ENCODE results near the gene SPINDOC.
"Not testable (repeated sequence)": the region's sequence is repeated elsewhere in the genome, so short reads cannot be mapped to it uniquely, and the experiment has no call there.

SPINDOC gene

GRCh38 chr11:63791495-63792167 lies 21.6 kb upstream of the SPINDOC start:
- DNase-seq = no peak

GRCh38 chr11:63793161-63793560 lies 20.1 kb upstream of the SPINDOC start:
- DNase-seq = no peak

GRCh38 chr11:63795066-63795465 lies 18.2 kb upstream of the SPINDOC start:
- DNase-seq = no peak

GRCh38 chr11:63800921-63801320 lies 12.3 kb upstream of the SPINDOC start:
- no peak for DNase-seq

GRCh38 chr11:63802637-63803414 lies 10.4 kb upstream of the SPINDOC start:
- peak; percentile 45 for DNase-seq

- peak; percentile 10 for DNase-seq
These were observed 9.0 kb upstream of the SPINDOC start for GRCh38 chr11:63804259-63804658.

GRCh38 chr11:63805844-63806415 lies 7.3 kb upstream of the SPINDOC start:
- no peak for DNase-seq

GRCh38 chr11:63810383-63810782 lies 2.9 kb upstream of the SPINDOC start:
- DNase-seq = not testable (repeated sequence)

- no peak for DNase-seq
These were observed 1.7 kb upstream of the SPINDOC start for GRCh38 chr11:63811522-63811921.

GRCh38 chr11:63813563-63814382 lies 517 bp downstream of the SPINDOC start:
- DNase-seq = peak; percentile 13

GRCh38 chr11:63814383-63814736 lies 1.1 kb downstream of the SPINDOC start:
- DNase-seq = no peak

GRCh38 chr11:63816166-63816565 lies 2.9 kb downstream of the SPINDOC start:
- DNase-seq = no peak

- DNase-seq = no peak
These were observed 3.5 kb downstream of the SPINDOC start for GRCh38 chr11:63816732-63817131.

GRCh38 chr11:63817758-63818498 lies 4.7 kb downstream of the SPINDOC start:
- DNase-seq = no peak

- DNase-seq = no peak
These were observed 5.4 kb downstream of the SPINDOC start for GRCh38 chr11:63818609-63819008.

- DNase-seq = no peak
These were observed 8.2 kb downstream of the SPINDOC start for GRCh38 chr11:63821411-63821810.

GRCh38 chr11:63826471-63827190 lies 13.4 kb downstream of the SPINDOC start:
- DNase-seq = no peak

- DNase-seq = no peak
These were observed 16.7 kb downstream of the SPINDOC start for GRCh38 chr11:63829823-63830489.

GRCh38 chr11:63831326-63831725 lies 18.1 kb downstream of the SPINDOC start:
- DNase-seq = no peak

GRCh38 chr11:63832336-63832735 lies 19.1 kb downstream of the SPINDOC start:
- no peak for DNase-seq

GRCh38 chr11:63833048-63833447 lies 19.8 kb downstream of the SPINDOC start:
- no peak for DNase-seq

Measured in T1000 (cell line).